Loucy (cell line): ENCODE results near the gene PLXNA4.

Source experiments
- H2AFZ ChIP-seq: fragments of 200-600 bp; sonication (generic); 2 replicates; pipeline ENCODE4 v1.6.0; 2016; ENCODE audit warnings: antibody characterized with exemption, mild to moderate bottlenecking, low read length, moderate library complexity
- H3F3A ChIP-seq: fragments of 200-600 bp; 2 replicates; pipeline ENCODE4 v1.6.0; 2016; ENCODE audit warnings: antibody characterized with exemption, low read depth, mild to moderate bottlenecking
- H3K27me3 ChIP-seq: fragments of 200-600 bp; sonication (generic); 2 replicates; pipeline ENCODE4 v1.6.1; 2014; ENCODE audit warnings: low read length, mild to moderate bottlenecking; ENCODE audit not compliant: insufficient read depth, poor library complexity, severe bottlenecking
- H3K36me3 ChIP-seq: fragments of 200-600 bp; sonication (generic); 2 replicates; pipeline ENCODE4 v1.6.1; 2016; ENCODE audit warnings: low read length; ENCODE audit not compliant: insufficient read depth
- H3K4me1 ChIP-seq: fragments of 200-600 bp; sonication (generic); 2 replicates; pipeline ENCODE4 v1.5.1; 2014; ENCODE audit warnings: low read length, mild to moderate bottlenecking; ENCODE audit not compliant: insufficient read depth, poor library complexity, severe bottlenecking
- H3K4me2 ChIP-seq: fragments of 200-600 bp; sonication (generic); 2 replicates; pipeline ENCODE4 v1.6.0; 2014; ENCODE audit warnings: antibody characterized with exemption, low read length, low read depth, mild to moderate bottlenecking; ENCODE audit not compliant: poor library complexity, severe bottlenecking
- H3K4me3 ChIP-seq: fragments of 200-600 bp; sonication (generic); 2 replicates; pipeline ENCODE4 v1.5.1; 2014; ENCODE audit warnings: low read length, mild to moderate bottlenecking, mixed read lengths; ENCODE audit not compliant: poor library complexity, severe bottlenecking
- H3K79me2 ChIP-seq: fragments of 200-600 bp; sonication (generic); 2 replicates; pipeline ENCODE4 v1.6.1; 2014; ENCODE audit warnings: low read length; ENCODE audit not compliant: insufficient read depth
- H3K9ac ChIP-seq: fragments of 200-600 bp; sonication (generic); 2 replicates; pipeline ENCODE4 v1.6.0; 2014; ENCODE audit warnings: mild to moderate bottlenecking, low read depth, low read length, moderate library complexity; ENCODE audit not compliant: poor library complexity, severe bottlenecking
- H3K9me2 ChIP-seq: fragments of 200-600 bp; sonication (generic); replicated peaks from 2 replicates; pipeline ENCODE4 v1.6.1; 2016; ENCODE audit warnings: low read depth, low read length, mixed read lengths
- H3K9me3 ChIP-seq: fragments of 200-600 bp; sonication (generic); 2 replicates; pipeline ENCODE4 v1.6.1; 2014; ENCODE audit warnings: mild to moderate bottlenecking, antibody characterized with exemption, low read length, low read depth; ENCODE audit not compliant: insufficient read depth
- H4K20me1 ChIP-seq: fragments of 200-600 bp; sonication (generic); 2 replicates; pipeline ENCODE4 v1.6.0; 2014; ENCODE audit warnings: antibody characterized with exemption, low read length, mild to moderate bottlenecking; ENCODE audit not compliant: insufficient read depth, poor library complexity, severe bottlenecking
- EZH2phosphoT487 ChIP-seq: fragments of 200-600 bp; IDR thresholded peaks from 2 replicates; pipeline ENCODE4 v1.6.1; 2018; ENCODE audit warnings: antibody characterized with exemption, mild to moderate bottlenecking, moderate library complexity, borderline replicate concordance
- TF ChIP-seq, protein P1 (sequence below): fragments of 200-600 bp; sonication (generic); conservative IDR thresholded peaks from 2 replicates; pipeline ENCODE4 v1.5.1; 2014; ENCODE audit warnings: mild to moderate bottlenecking, antibody characterized with exemption, low read length

The PLXNA4 gene

GRCh38 chr7:132102391-132102790, 473.9 kb downstream of the PLXNA4 start:
- H3K36me3 ChIP-seq = no peaks in the 10 kb centered on the region
- no peaks in the 10 kb centered on the region for H3K79me2 ChIP-seq
- no peak for TF ChIP-seq EZH2phosphoT487
- H3K9me2 ChIP-seq = no peaks in the 10 kb centered on the region
- no peak overlapping the region for H3K9ac ChIP-seq
- H3K9me3 ChIP-seq = no peaks in the 10 kb centered on the region
- no peaks in the 10 kb centered on the region for H3K4me1 ChIP-seq
- no peak overlapping the region for H3K4me2 ChIP-seq
- H3F3A ChIP-seq = no peaks in the 10 kb centered on the region
- no peak overlapping the region for H3K4me3 ChIP-seq
- no peaks in the 10 kb centered on the region for H3K27me3 ChIP-seq
- no peak overlapping the region for H2AFZ ChIP-seq
- no peaks in the 10 kb centered on the region for H4K20me1 ChIP-seq

- Histone ChIP-seq H3K9me2 (no peaks in the 10 kb centered on the region), H3K4me3 (no peak overlapping the region), H3K27me3 (no peaks in the 10 kb centered on the region), H3K79me2 (no peaks in the 10 kb centered on the region), H2AFZ (no peak overlapping the region), H3K9me3 (no peaks in the 10 kb centered on the region), H3K4me2 (no peak overlapping the region), H4K20me1 (no peaks in the 10 kb centered on the region), H3K36me3 (no peaks in the 10 kb centered on the region), H3K4me1 (no peaks in the 10 kb centered on the region), H3K9ac (no peak overlapping the region), H3F3A (no peaks in the 10 kb centered on the region)
- TF ChIP-seq, protein P1, sequence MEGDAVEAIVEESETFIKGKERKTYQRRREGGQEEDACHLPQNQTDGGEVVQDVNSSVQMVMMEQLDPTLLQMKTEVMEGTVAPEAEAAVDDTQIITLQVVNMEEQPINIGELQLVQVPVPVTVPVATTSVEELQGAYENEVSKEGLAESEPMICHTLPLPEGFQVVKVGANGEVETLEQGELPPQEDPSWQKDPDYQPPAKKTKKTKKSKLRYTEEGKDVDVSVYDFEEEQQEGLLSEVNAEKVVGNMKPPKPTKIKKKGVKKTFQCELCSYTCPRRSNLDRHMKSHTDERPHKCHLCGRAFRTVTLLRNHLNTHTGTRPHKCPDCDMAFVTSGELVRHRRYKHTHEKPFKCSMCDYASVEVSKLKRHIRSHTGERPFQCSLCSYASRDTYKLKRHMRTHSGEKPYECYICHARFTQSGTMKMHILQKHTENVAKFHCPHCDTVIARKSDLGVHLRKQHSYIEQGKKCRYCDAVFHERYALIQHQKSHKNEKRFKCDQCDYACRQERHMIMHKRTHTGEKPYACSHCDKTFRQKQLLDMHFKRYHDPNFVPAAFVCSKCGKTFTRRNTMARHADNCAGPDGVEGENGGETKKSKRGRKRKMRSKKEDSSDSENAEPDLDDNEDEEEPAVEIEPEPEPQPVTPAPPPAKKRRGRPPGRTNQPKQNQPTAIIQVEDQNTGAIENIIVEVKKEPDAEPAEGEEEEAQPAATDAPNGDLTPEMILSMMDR = no peak
- TF ChIP-seq EZH2phosphoT487 = no peak
These were observed 475.3 kb downstream of the PLXNA4 start for GRCh38 chr7:132100981-132101380.

- no peaks in the 10 kb centered on the region for H3K79me2 ChIP-seq
- H3K9me3 ChIP-seq = no peaks in the 10 kb centered on the region
- H3K4me1 ChIP-seq = no peaks in the 10 kb centered on the region
- no peaks in the 10 kb centered on the region for H4K20me1 ChIP-seq
- TF ChIP-seq, protein P1 = no peak
- no peak for TF ChIP-seq EZH2phosphoT487
- H3K4me3 ChIP-seq = no peak overlapping the region
- H3K27me3 ChIP-seq = no peaks in the 10 kb centered on the region
- no peak overlapping the region for H3K4me2 ChIP-seq
- no peak overlapping the region for H2AFZ ChIP-seq
- no peaks in the 10 kb centered on the region for H3K36me3 ChIP-seq
- H3K9me2 ChIP-seq = no peaks in the 10 kb centered on the region
- H3F3A ChIP-seq = no peaks in the 10 kb centered on the region
- no peak overlapping the region for H3K9ac ChIP-seq
These were observed 475.8 kb downstream of the PLXNA4 start for GRCh38 chr7:132100483-132100882.

- Histone ChIP-seq H2AFZ (no peak overlapping the region), H3F3A (no peaks in the 10 kb centered on the region), H3K4me2 (no peak overlapping the region), H3K27me3 (no peaks in the 10 kb centered on the region), H3K9me3 (no peaks in the 10 kb centered on the region), H3K4me1 (no peaks in the 10 kb centered on the region), H3K9me2 (no peaks in the 10 kb centered on the region), H3K79me2 (no peaks in the 10 kb centered on the region), H4K20me1 (no peaks in the 10 kb centered on the region), H3K4me3 (no peak overlapping the region), H3K9ac (no peak overlapping the region), H3K36me3 (no peaks in the 10 kb centered on the region)
- TF ChIP-seq, protein P1 = no peak
- TF ChIP-seq EZH2phosphoT487 = no peak
These were observed 477.1 kb downstream of the PLXNA4 start for GRCh38 chr7:132099163-132099562.
